HFFc6 (cell line): Measurements from ENCODE around the gene AOPEP. TPM values are rescaled to one million over a fixed set of nuclear protein-coding genes. Genes with fewer than 3 reads are reported as not detected.
"Not testable (repeated sequence)": the region's sequence is repeated elsewhere in the genome, so short reads cannot be mapped to it uniquely, and the experiment has no call there.

Source experiments
- DNase-seq: peaks from one replicate; pipeline ENCODE4 v3.0.0-alpha.2; 2018
- H3K27ac Mint-ChIP-seq: 2 replicates; pipeline ENCODE4 v1.8.0; 2020; ENCODE audit warnings: mild to moderate bottlenecking, mixed read lengths
- H3K27me3 Mint-ChIP-seq: 2 replicates; pipeline ENCODE4 v1.8.0; 2021; ENCODE audit warnings: mild to moderate bottlenecking, moderate library complexity, mixed read lengths; ENCODE audit not compliant: insufficient read depth
- H3K36me3 Mint-ChIP-seq: 2 replicates; pipeline ENCODE4 v1.8.0; 2021; ENCODE audit warnings: low read depth, mixed read lengths
- H3K4me1 Mint-ChIP-seq: 2 replicates; pipeline ENCODE4 v1.8.0; 2020; ENCODE audit warnings: low read depth, mixed read lengths
- H3K4me3 Mint-ChIP-seq: 2 replicates; pipeline ENCODE4 v1.8.0; 2020; ENCODE audit warnings: mild to moderate bottlenecking, moderate library complexity, mixed read lengths
- H3K9me3 Mint-ChIP-seq: 2 replicates; pipeline ENCODE4 v1.8.0; 2020; ENCODE audit warnings: mild to moderate bottlenecking, mixed read lengths
- CTCF ChIP-seq: fragments of 200-600 bp; sonication (generic); IDR thresholded peaks from 2 replicates; pipeline ENCODE4 v1.5.0; 2021; ENCODE audit warnings: antibody characterized with exemption, mild to moderate bottlenecking
- total RNA-seq, 6 experiments: library from RNA; stranded (reverse); fragmentation: NEBNext Ultra II Directional; extraction: Animal tissue kit (Norgen Biotek cat#: 25700); gene quantifications; 2 replicates in 1 of 6; 3 replicates in 5 of 6; pipeline ENCODE4 v1.2.3, GENCODE V29; 2021

AOPEP gene
- total RNA-seq, 6 experiments from 2014 or later: 32.2 to 46.6 (median 36.3) TPM

DNA sequence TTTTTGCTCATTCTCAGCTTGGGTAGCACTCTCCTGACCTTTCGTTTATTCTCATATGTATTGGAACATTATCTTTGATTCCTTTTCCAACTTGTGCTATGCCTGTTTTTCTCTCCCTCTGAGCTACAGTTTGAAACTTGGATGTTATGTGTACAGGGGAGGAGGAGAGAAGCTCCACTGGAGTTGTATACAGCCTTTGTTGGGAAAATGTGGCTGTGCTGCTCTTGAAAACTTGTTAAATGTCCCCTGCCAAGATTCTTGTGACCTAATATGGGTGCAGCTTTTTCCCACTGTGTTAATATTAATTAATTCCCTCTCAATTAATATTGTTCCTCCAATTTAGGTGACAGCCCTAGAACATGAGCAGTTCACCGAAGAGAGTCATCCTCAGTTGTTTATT, 235.4 kb downstream of the AOPEP start:
- DNase-seq: no peak
- Mint-ChIP-seq H3K9me3 (no peaks in the 10 kb centered on the region), H3K36me3 (peaks cover 16% of the 10 kb centered on the region), H3K4me1 (no peaks in the 10 kb centered on the region), H3K27ac (no peak overlapping the region), H3K4me3 (no peak overlapping the region), H3K27me3 (no peaks in the 10 kb centered on the region)
- no peak for TF ChIP-seq CTCF

- not testable (repeated sequence) for H3K27me3 Mint-ChIP-seq, H3K27ac Mint-ChIP-seq
Observed at GRCh38 chr9:94965631-94966030, 239.1 kb downstream of the AOPEP start.

DNA sequence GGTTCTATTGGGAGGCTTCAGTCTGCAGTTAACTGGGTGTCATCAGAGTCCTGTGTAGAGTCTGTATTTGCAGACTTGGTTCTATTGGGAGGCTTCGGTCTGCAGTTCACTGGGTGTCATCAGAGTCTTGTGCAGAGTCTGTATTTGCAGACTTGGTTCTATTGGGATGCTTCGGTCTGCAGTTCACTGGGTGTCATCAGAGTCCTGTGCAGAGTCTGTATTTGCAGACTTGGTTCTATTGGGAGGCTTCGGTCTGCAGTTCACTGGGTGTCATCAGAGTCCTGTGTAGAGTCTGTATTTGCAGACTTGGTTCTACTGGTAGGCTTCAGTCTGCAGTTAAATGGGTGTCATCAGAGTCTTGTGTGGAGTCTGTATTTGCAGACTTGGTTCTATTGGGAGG, 239.5 kb downstream of the AOPEP start:
- not testable (repeated sequence) for DNase-seq, H3K9me3 Mint-ChIP-seq, H3K4me1 Mint-ChIP-seq, H3K27me3 Mint-ChIP-seq, H3K27ac Mint-ChIP-seq, H3K4me3 Mint-ChIP-seq, H3K36me3 Mint-ChIP-seq

More at GRCh38 chr9:94965631-94966030, 239.1 kb downstream of the AOPEP start:
- H3K4me1 Mint-ChIP-seq, H3K36me3 Mint-ChIP-seq, H3K4me3 Mint-ChIP-seq, H3K9me3 Mint-ChIP-seq, DNase-seq: not testable (repeated sequence)

DNA sequence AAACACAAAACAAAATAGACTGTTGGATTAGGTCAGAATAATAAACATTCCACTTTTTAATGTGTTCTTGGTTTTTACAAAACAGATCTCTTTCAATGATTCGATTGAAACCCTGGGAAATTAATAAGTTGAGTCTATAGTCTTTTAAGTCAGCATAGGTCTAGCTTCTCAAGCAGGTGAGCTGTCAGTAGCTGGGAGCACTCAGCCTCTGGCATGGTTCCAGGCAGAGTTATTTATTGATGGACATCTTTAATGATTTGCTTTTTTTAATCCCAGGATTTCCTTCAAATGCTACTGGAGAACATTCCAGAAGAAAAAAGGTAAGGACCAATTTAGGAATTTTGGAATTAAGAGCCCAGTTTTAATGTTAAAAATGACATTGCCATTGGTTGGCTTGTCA, 241.0 kb downstream of the AOPEP start:
- peaks cover 9% of the 10 kb centered on the region for H3K36me3 Mint-ChIP-seq
- H3K4me1 Mint-ChIP-seq: peaks cover 2% of the 10 kb centered on the region; the same call in 1 of the 2 replicates
- no peak overlapping the region for H3K4me3 Mint-ChIP-seq
- no peak overlapping the region for H3K27ac Mint-ChIP-seq
- TF ChIP-seq CTCF: no peak
- DNase-seq: no peak
- H3K27me3 Mint-ChIP-seq: no peaks in the 10 kb centered on the region
- no peaks in the 10 kb centered on the region for H3K9me3 Mint-ChIP-seq

DNA sequence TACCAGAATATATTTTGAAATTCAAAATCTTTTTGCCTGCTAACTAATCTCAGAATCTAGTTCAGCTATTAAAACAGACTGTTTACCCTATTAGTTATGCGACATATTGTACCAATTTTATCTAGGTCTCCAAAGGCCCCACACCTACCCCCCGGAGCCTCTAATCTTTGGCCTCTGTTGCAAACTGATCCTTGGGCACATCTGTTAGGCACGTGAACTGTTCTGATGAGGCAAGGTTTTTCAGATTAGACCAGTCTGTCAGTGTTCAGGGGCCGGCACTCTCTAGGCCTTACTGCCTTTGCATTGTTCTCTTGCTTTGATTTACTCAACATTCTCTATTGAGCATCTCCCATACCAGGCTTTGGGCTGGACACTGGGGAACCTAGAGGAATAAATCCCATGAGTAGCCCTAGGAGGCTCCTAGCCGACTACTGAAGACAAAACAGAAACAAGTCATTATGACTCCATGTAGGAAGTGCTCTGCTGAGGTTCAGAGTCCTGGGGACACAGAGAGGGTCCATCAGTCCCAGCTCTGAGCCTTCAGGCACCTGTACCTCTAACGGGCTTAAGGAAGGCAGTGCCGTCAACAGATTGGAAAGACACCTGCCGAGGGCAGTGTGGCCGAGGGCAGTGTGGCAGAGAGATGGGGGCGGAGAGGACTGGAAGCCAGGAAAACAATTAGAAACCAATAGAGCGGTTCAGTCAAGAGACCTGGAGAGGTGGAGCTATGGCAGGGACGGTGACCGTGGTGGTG, 245.1 kb downstream of the AOPEP start:
- Mint-ChIP-seq H3K27me3 (no peaks in the 10 kb centered on the region), H3K27ac (no peak overlapping the region), H3K4me1 (peaks cover 22% of the 10 kb centered on the region), H3K4me3 (no peak overlapping the region), H3K36me3 (peaks cover 4% of the 10 kb centered on the region), H3K9me3 (no peaks in the 10 kb centered on the region)
- DNase-seq: no peak
- no peak for TF ChIP-seq CTCF

- peaks cover 22% of the 10 kb centered on the region for H3K4me1 Mint-ChIP-seq
- no peak overlapping the region for H3K4me3 Mint-ChIP-seq
- no peak for DNase-seq
Observed at GRCh38 chr9:94973451-94973941, 247.0 kb downstream of the AOPEP start.

More at GRCh38 chr9:94973451-94973941, 247.0 kb downstream of the AOPEP start:
- no peaks in the 10 kb centered on the region for H3K36me3 Mint-ChIP-seq
- TF ChIP-seq CTCF: no peak
- H3K27me3 Mint-ChIP-seq: no peaks in the 10 kb centered on the region
- H3K9me3 Mint-ChIP-seq: no peaks in the 10 kb centered on the region
- no peak overlapping the region for H3K27ac Mint-ChIP-seq
